ENCODE results near the gene KIAA1328. TPM values are rescaled to one million over a fixed set of nuclear protein-coding genes. Genes with fewer than 3 reads are reported as not detected.
"Not testable (repeated sequence)": the region's sequence is repeated elsewhere in the genome, so short reads cannot be mapped to it uniquely, and the experiment has no call there.

The KIAA1328 gene
- total RNA-seq, 4 donors from 2014 or later, result 23.4 to 53.3 (median 26.8) TPM

DNA sequence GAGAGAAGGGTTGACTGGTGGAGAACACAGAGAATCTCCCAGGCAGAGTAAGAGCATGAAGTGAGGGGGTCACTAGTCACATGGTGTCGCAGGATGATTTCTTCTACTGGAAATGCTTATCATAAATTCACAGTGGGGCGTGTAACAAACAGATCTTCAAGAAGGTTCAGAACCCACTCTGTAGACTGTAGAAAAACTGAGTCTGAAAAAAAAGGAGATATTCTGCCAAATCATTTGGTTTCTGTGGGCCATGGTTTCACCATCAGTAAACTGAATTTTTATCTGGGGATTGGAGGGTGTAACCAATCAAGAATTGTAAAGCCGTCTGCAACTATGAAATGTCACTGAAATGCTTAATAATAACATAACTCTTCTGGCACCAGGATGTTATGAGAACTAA lies 15.1 kb upstream of the KIAA1328 start:
- no peak for TF ChIP-seq POLR2A (IDR thresholded peaks at IDR 0.05)
- TF ChIP-seq, protein P1, sequence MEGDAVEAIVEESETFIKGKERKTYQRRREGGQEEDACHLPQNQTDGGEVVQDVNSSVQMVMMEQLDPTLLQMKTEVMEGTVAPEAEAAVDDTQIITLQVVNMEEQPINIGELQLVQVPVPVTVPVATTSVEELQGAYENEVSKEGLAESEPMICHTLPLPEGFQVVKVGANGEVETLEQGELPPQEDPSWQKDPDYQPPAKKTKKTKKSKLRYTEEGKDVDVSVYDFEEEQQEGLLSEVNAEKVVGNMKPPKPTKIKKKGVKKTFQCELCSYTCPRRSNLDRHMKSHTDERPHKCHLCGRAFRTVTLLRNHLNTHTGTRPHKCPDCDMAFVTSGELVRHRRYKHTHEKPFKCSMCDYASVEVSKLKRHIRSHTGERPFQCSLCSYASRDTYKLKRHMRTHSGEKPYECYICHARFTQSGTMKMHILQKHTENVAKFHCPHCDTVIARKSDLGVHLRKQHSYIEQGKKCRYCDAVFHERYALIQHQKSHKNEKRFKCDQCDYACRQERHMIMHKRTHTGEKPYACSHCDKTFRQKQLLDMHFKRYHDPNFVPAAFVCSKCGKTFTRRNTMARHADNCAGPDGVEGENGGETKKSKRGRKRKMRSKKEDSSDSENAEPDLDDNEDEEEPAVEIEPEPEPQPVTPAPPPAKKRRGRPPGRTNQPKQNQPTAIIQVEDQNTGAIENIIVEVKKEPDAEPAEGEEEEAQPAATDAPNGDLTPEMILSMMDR (IDR thresholded peaks at IDR 0.05), result no peak
- 80 to 83% methylated on average over 3 of the region's 3 CpGs for WGBS, 2 donors
- H3K4me3 ChIP-seq, result no peak overlapping the region
- H3K27ac ChIP-seq, result no peak overlapping the region
- H3K9me3 ChIP-seq, result no peaks in the 10 kb centered on the region
- peaks cover 0 to 26% (median 0%) of the 10 kb centered on the region in 4 donors for H3K4me1 ChIP-seq
- DNase-seq (ENCODE audit: low spot score in 2 of 2), result no peak
- no peaks in the 10 kb centered on the region for H3K27me3 ChIP-seq
- H3K36me3 ChIP-seq, result peaks cover 0 to 41% (median 0%) of the 10 kb centered on the region in 3 donors

DNA sequence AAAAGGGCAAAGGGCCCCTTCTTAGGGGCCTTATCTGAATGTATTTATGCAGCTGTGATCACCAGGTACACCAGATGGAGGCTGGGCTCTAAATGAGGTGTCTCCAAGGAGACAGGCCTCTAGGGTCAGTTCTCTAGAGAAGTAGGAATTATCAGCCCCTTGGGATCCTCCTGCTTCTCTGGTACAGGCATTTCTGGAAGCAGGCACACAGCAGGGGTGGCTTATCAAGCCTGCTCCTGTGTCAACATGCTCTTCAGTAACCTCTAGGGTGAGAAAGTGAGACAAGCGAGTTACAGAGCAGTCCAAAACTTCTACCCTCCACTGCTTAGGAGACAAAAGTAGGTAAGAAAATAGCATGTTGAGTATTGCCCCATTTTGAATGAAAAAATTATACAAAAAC lies 13.9 kb upstream of the KIAA1328 start:
- H3K27ac ChIP-seq, result no peak overlapping the region
- peaks cover 0 to 21% (median 0%) of the 10 kb centered on the region in 4 donors for H3K4me1 ChIP-seq
- no peak overlapping the region for H3K4me3 ChIP-seq
- DNase-seq (ENCODE audit: low spot score in 2 of 2), result no peak
- H3K9me3 ChIP-seq, result no peaks in the 10 kb centered on the region
- H3K27me3 ChIP-seq, result no peaks in the 10 kb centered on the region
- TF ChIP-seq, protein P1 (IDR thresholded peaks at IDR 0.05), result no peak
- TF ChIP-seq EP300 (IDR thresholded peaks at IDR 0.05), result no peak
- no peak for TF ChIP-seq POLR2A (IDR thresholded peaks at IDR 0.05)
- H3K36me3 ChIP-seq, result peaks cover 0 to 46% (median 0%) of the 10 kb centered on the region in 3 donors
- 0 to 88% methylated on average over 1 of the region's 1 CpG for WGBS, 2 donors

DNA sequence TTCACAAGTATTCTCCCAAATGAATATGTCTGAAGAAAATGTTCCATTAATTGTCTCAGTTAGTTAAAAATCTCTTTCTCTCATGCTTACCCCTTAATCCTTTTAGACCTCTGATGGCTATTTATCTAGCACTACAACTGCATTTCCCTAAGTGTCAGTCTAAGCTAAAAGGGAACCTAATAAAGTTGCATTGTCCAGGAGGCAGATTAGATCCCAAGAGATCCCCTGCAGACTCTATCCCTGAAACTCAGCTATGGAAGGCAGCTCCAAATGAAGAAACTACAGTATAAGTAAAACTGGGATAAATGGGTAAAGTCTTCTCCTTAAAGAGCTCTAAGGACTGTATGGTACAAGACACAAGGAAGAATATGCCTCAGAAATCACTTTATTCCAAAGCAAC lies 12.8 kb upstream of the KIAA1328 start:
- Histone ChIP-seq H3K4me1 (peaks cover 0 to 21% (median 0%) of the 10 kb centered on the region in 4 donors), H3K36me3 (peaks cover 0 to 50% (median 0%) of the 10 kb centered on the region in 3 donors)
- not testable (repeated sequence) for DNase-seq (ENCODE audit: low spot score in 2 of 2); H3K27ac ChIP-seq; H3K27me3 ChIP-seq; H3K4me3 ChIP-seq; H3K9me3 ChIP-seq

DNA sequence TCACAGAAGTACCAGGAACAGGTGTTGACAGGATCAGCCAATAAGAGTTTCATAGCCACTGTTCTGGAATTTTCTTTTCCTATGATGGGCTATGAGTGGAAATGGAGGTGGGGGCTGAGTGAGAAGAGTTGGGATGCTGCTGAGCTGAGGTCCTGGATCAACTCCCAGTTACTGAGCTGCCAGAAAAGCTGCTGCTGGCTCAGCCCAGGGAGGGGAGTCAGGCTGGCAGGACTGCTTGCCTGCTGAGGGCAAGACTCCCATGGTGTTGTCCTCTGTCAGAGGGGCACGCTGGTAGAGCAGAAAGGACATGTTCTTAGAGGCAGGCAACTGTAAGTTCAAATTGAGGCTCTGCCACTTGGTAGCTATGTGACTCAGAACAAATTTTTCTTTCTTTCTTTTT lies 11.9 kb upstream of the KIAA1328 start:
- WGBS, 2 donors, result 77 to 88% methylated on average over 1 of the region's 1 CpG
- TF ChIP-seq EP300 (IDR thresholded peaks at IDR 0.05), result no peak
- no peak for TF ChIP-seq POLR2A (IDR thresholded peaks at IDR 0.05)
- TF ChIP-seq, protein P1 (IDR thresholded peaks at IDR 0.05), result no peak
- DNase-seq (ENCODE audit: low spot score in 2 of 2), result no peak
- Histone ChIP-seq H3K4me1 (peaks cover 0 to 12% (median 0%) of the 10 kb centered on the region in 4 donors), H3K9me3 (no peaks in the 10 kb centered on the region), H3K27ac (no peak overlapping the region), H3K4me3 (no peak overlapping the region), H3K27me3 (no peaks in the 10 kb centered on the region), H3K36me3 (peaks cover 0 to 59% (median 0%) of the 10 kb centered on the region in 3 donors)

- H3K27ac ChIP-seq, result no peak overlapping the region
- no peaks in the 10 kb centered on the region for H3K9me3 ChIP-seq
Measured at GRCh38 chr18:36818652-36819051, 10.3 kb upstream of the KIAA1328 start.

More at GRCh38 chr18:36818652-36819051, 10.3 kb upstream of the KIAA1328 start:
- peaks cover 0 to 64% (median 0%) of the 10 kb centered on the region in 3 donors for H3K36me3 ChIP-seq
- WGBS, 2 donors, result 97 to 99% methylated on average over 3 of the region's 3 CpGs
- H3K4me1 ChIP-seq, result no peaks in the 10 kb centered on the region
- TF ChIP-seq, protein P1 (IDR thresholded peaks at IDR 0.05), result no peak
- TF ChIP-seq POLR2A (IDR thresholded peaks at IDR 0.05), result no peak
- TF ChIP-seq EP300 (IDR thresholded peaks at IDR 0.05), result no peak
- no peak overlapping the region for H3K4me3 ChIP-seq
- DNase-seq (ENCODE audit: low spot score in 2 of 2), result no peak
- no peaks in the 10 kb centered on the region for H3K27me3 ChIP-seq

Measured in tibial nerve (tissue), 4 donors.